ENCODE results near the gene NOTO. TPM values are rescaled to one million over a fixed set of nuclear protein-coding genes. Genes with fewer than 3 reads are reported as not detected.

NOTO gene
- total RNA-seq, 6 experiments from 2014 or later, result not detected

- no peaks in the 10 kb centered on the region for H3K4me1 ChIP-seq
- H3K27me3 ChIP-seq, result no peaks in the 10 kb centered on the region
- H3K4me3 ChIP-seq, result no peak overlapping the region
- H3K27ac ChIP-seq, result no peak overlapping the region
- DNase-seq, result no peak
- H3K9me3 ChIP-seq, result no peaks in the 10 kb centered on the region
- 20% methylated on average over 1 of the region's 9 CpGs for WGBS (ENCODE audit: insufficient coverage, low coverage, low lambda C conversion rate, missing lambda C conversion rate)
- TF ChIP-seq CTCF (IDR thresholded peaks at IDR 0.05) (no peak), POLR2A (IDR thresholded peaks at IDR 0.05) (no peak)
- peaks cover 0 to 6% (median 2%) of the 10 kb centered on the region in 4 donors for H3K36me3 ChIP-seq
- ATAC-seq, result no peak
- intact Hi-C loops (cut with DNase I), result no loop called here
Measured at GRCh38 chr2:73258913-73259215, 56.5 kb downstream of the NOTO start.

GRCh38 chr2:73259276-73259675, 56.9 kb downstream of the NOTO start:
- WGBS (ENCODE audit: insufficient coverage, low coverage, low lambda C conversion rate, missing lambda C conversion rate), result 70% methylated on average over 5 of the region's 8 CpGs
- intact Hi-C loops (cut with DNase I), result no loop called here
- TF ChIP-seq CTCF (IDR thresholded peaks at IDR 0.05) (no peak), POLR2A (IDR thresholded peaks at IDR 0.05) (no peak)
- DNase-seq (no peak), ATAC-seq (no peak)
- H3K4me1 ChIP-seq, result no peaks in the 10 kb centered on the region
- peaks cover 0 to 2% (median 0%) of the 10 kb centered on the region in 4 donors for H3K36me3 ChIP-seq
- no peaks in the 10 kb centered on the region for H3K27me3 ChIP-seq
- H3K9me3 ChIP-seq, result no peaks in the 10 kb centered on the region
- no peak overlapping the region for H3K4me3 ChIP-seq
- no peak overlapping the region for H3K27ac ChIP-seq

DNA sequence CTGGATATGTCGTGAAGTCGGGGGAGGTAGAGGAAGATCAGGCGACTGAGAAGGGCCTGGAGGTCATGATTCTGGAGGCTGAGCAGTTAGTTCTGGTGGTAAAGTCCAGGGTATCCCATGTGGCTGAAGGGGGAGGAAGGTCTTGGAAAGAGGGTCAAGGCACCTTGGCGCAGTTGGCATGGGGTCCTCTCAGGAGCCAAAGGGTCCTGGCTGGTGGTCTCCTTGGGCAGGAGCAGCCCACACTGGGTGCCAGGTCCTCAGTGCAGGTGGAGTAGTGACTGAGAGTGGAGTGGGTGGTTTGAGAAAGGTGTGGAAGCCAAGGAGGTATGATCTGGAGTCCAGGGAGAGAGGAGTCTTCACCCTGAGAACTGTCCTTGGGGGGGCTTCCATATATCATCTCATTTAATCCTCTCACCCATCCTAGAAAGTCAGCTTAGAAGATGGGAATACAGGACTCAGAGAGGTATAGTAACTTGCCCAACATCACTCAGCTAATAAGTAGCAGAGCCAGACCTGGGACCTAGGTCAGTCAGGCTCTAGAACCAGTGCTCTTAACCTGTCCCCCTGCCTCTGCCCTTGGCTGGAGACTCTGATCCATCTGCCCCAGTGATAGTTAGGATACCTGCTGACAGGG, 57.4 kb downstream of the NOTO start:
- Histone ChIP-seq H3K9me3 (no peaks in the 10 kb centered on the region), H3K4me3 (no peak overlapping the region), H3K4me1 (no peaks in the 10 kb centered on the region), H3K27me3 (no peaks in the 10 kb centered on the region), H3K36me3 (no peaks in the 10 kb centered on the region), H3K27ac (no peak overlapping the region)
- no peak for TF ChIP-seq POLR2A (IDR thresholded peaks at IDR 0.05)
- TF ChIP-seq CTCF (IDR thresholded peaks at IDR 0.05), result no peak
- ATAC-seq (no peak), DNase-seq (no peak)
- intact Hi-C loops (cut with DNase I), result no loop called here
- WGBS (ENCODE audit: insufficient coverage, low coverage, low lambda C conversion rate, missing lambda C conversion rate), result 20% methylated on average over 2 of the region's 4 CpGs

DNA sequence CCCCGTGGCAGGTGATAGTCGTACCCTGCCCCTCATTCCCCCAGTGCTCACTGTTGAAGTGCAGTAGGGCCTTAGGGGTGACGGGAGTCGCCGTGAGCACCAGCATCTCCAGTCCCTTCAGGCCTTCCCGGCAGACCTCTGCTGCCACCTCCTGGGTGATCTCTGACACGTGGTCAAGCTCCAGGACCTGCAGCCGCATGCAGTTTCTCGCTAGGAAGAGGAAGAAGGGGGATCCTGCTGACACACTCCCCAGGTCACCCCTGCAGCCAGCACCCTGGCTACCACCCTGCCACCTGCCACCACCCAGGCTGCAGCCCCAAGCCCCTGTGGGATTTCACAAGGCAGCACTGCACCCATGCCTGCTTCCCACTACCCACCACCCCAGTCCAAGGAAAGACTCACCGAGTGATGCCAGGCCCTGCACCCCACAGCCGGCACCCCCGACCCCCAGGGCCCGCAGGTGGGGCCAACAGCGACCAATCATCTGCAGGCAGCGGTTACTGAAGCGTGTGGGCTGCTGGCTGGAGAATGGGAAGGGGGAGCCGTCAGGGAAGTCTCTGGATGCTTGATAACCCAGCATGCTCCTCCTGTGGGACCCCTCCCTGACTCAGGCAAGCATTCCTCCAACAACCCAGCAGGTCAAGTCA, 58.1 kb downstream of the NOTO start:
- peak; percentile 77 to 90 (median 82) for ATAC-seq
- intact Hi-C loops (cut with DNase I), result no loop called here

More for the DNA sequence above, 58.1 kb downstream of the NOTO start:
- no peaks in the 10 kb centered on the region for H3K27me3 ChIP-seq
- H3K4me1 ChIP-seq, result no peaks in the 10 kb centered on the region
- no peak overlapping the region for H3K4me3 ChIP-seq
- no peaks in the 10 kb centered on the region for H3K36me3 ChIP-seq
- TF ChIP-seq POLR2A (IDR thresholded peaks at IDR 0.05) (no peak), CTCF (IDR thresholded peaks at IDR 0.05) (peak; percentile 39 to 57 (median 50))
- 18% methylated on average over 2 of the region's 17 CpGs for WGBS (ENCODE audit: insufficient coverage, low coverage, low lambda C conversion rate, missing lambda C conversion rate)
- H3K9me3 ChIP-seq, result no peaks in the 10 kb centered on the region
- no peak overlapping the region for H3K27ac ChIP-seq
- peak in 2 of 3 donors; percentile 63 to 64 for DNase-seq

Other genes starting within 250 kb of the NOTO start
- 10 to 100 TPM; 33.1 to 73.4 (median 56.6) TPM for gene SFXN5, start 130.9 kb upstream of the NOTO start, total RNA-seq
- gene RAB11FIP5, start 89.6 kb upstream of the NOTO start, total RNA-seq, result 10 to 100 TPM in 3 of 6 experiments, 1 to 10 TPM in 3; 4.5 to 12.7 (median 9.0) TPM
- 10 to 100 TPM in 3 of 6 experiments, 1 to 10 TPM in 3; 5.3 to 12.2 (median 9.4) TPM for gene SMYD5, start 11.7 kb downstream of the NOTO start, total RNA-seq
- 10 to 100 TPM; 17.8 to 26.1 (median 22.5) TPM for gene PRADC1, start 30.7 kb downstream of the NOTO start, total RNA-seq
- gene CCT7, start 31.7 kb downstream of the NOTO start, total RNA-seq, result 100 to 1,000 TPM in 3 of 6 experiments, 10 to 100 TPM in 3; 83.5 to 131 (median 99.4) TPM
- under 1 TPM; 0.13 to 0.65 (median 0.38) TPM for gene FBXO41, start 81.9 kb downstream of the NOTO start, total RNA-seq
- gene EGR4, start 91.0 kb downstream of the NOTO start, total RNA-seq, result not detected
- 1 to 10 TPM; 5.0 to 9.3 (median 6.0) TPM for gene ALMS1, start 183.3 kb downstream of the NOTO start, total RNA-seq

Measured in right lobe of liver (tissue), 6 donors.